Stomach (tissue), 19 donors: ENCODE measurements around the gene RAB1B. TPM values are rescaled to one million over a fixed set of nuclear protein-coding genes. Genes with fewer than 3 reads are reported as not detected.
A peak's percentile ranks its signal among the peaks of the same experiment; 100 is the strongest.

Experiments
- DNase-seq, 2 donors: peaks; one replicate each; pipeline versions ENCODE4 v3.0.0 to v3.0.0-alpha.2; 2013 to 2019
- H3K27ac ChIP-seq, 5 donors: fragments of 200-600 bp in 4 of 5; sonication (generic) in 4 of 5; one replicate each; pipeline ENCODE4 v1.5.1; 2013 to 2019; ENCODE audit warnings: mild to moderate bottlenecking in 1 of 5, moderate library complexity in 1 of 5
- H3K27me3 ChIP-seq, 3 donors: fragments of 200-600 bp; sonication (generic); one replicate each; pipeline ENCODE4 v1.5.1; 2017 to 2019; ENCODE audit warnings: mixed run types in 1 of 3
- H3K36me3 ChIP-seq, 4 donors: fragments of 200-600 bp; sonication (generic); 1 replicate in 3 of 4; 2 replicates in 1 of 4; pipeline ENCODE4 v1.5.1; 2016 to 2019
- H3K4me1 ChIP-seq, 4 donors: fragments of 200-600 bp; sonication (generic); one replicate each; pipeline ENCODE4 v1.5.1; 2016 to 2019
- H3K4me3 ChIP-seq, 4 donors: fragments of 200-600 bp; sonication (generic) in 3 of 4; one replicate each; pipeline ENCODE4 v1.5.1; 2016 to 2019; ENCODE audit warnings: mild to moderate bottlenecking in 1 of 4
- H3K9me3 ChIP-seq, 4 donors: fragments of 200-600 bp; sonication (generic); one replicate each; pipeline ENCODE4 v1.5.1; 2016 to 2019
- CTCF ChIP-seq, 7 experiments: fragments of 450-650 bp in 4 of 7; fragments of 200-600 bp in 3 of 7; sonication (generic) in 3 of 7; IDR thresholded peaks; one replicate each; pipeline ENCODE4 v1.5.1; 2016 to 2019; ENCODE audit warnings: antibody characterized with exemption in 7 of 7, control low read depth in 2 of 7, mild to moderate bottlenecking in 1 of 7
- EP300 ChIP-seq: sonication (generic); formaldehyde crosslinking; IDR thresholded peaks from one replicate; pipeline ENCODE4 v1.6.1; 2017; ENCODE audit warnings: antibody characterized with exemption
- POLR2A ChIP-seq, 4 donors: fragments of 450-650 bp; IDR thresholded peaks; one replicate each; pipeline ENCODE4 v1.6.1; 2016; ENCODE audit warnings: antibody characterized with exemption in 4 of 4, control low read depth in 2 of 4, mild to moderate bottlenecking in 1 of 4, moderate library complexity in 1 of 4
- POLR2AphosphoS5 ChIP-seq, 3 donors: sonication (generic); formaldehyde crosslinking; IDR thresholded peaks; one replicate each; pipeline ENCODE4 v1.6.1; 2016; ENCODE audit warnings: antibody characterized with exemption in 3 of 3
- whole genome bisulfite sequencing, 5 donors: extraction: QIAGEN DNeasy Blood & Tissue Kit in 3 of 5; methylation state at CpG; one replicate each; pipeline versions ENCODE4 v1.1.5 to v1.1.7; 2013 to 2018; 5-methylcytosine and 5-hydroxymethylcytosine counted together
- intact Hi-C: fragments of 100-400 bp; cut with DNase I; formaldehyde crosslinking; loops from one replicate; pipeline ENCODE4 v1.15.1; 2023; ENCODE audit warnings: low total_unique reads
- long read RNA-seq, 10 donors: transcript quantifications; one replicate each; lab custom pipeline, GENCODE V29; 2026
- polyA plus RNA-seq, 3 donors: library from polyadenylated mRNA; stranded (reverse); fragments of 200-250 nt; gene quantifications; one replicate each; pipeline ENCODE4 v1.2.3, GENCODE V29; 2013
- total RNA-seq, 5 donors: library from RNA; depleted of rRNA; stranded (reverse); fragments of >200 nt; gene quantifications; one replicate each; pipeline versions ENCODE4 v1.1.0 to v1.2.3, GENCODE V29; 2014 to 2016
- donor health status: healthy with polysubstance abuse.
- donor health status: Bipolar disorder and iron deficiency.
- donor health status: healthy.

RAB1B gene
- total RNA-seq (10 to 100 TPM; 19.3 to 93.6 (median 36.7) TPM), polyA plus RNA-seq (100 to 1,000 TPM in 2 of 3 donors, 10 to 100 TPM in 1; 98.0 to 170 (median 168) TPM)
- long read RNA-seq, donor 1, transcript RAB1B-201 (6 exons, 2,007 nt), result major isoform, 34 of 34 reads
- long read RNA-seq, donor 1, partial matches to known transcripts, result 0 of 34 reads
- long read RNA-seq, donor 1, other reads (novel, unspliced or antisense), result 0 of 34 reads
- long read RNA-seq, donor 2, transcript RAB1B-201 (6 exons, 2,007 nt), result major isoform, 42 of 42 reads
- long read RNA-seq, donor 2, partial matches to known transcripts, result 0 of 42 reads
- long read RNA-seq, donor 2, other reads (novel, unspliced or antisense), result 0 of 42 reads
- long read RNA-seq, donor 3, transcript RAB1B-201 (6 exons, 2,007 nt), result major isoform, 16 of 45 reads
- long read RNA-seq, donor 3, partial matches to known transcripts, result 29 of 45 reads
- long read RNA-seq, donor 3, other reads (novel, unspliced or antisense), result 0 of 45 reads
- long read RNA-seq, donor 4, transcript RAB1B-201 (6 exons, 2,007 nt), result major isoform, 5 of 5 reads
- long read RNA-seq, donor 4, partial matches to known transcripts, result 0 of 5 reads
- long read RNA-seq, donor 4, other reads (novel, unspliced or antisense), result 0 of 5 reads
- long read RNA-seq, donor 5, transcript RAB1B-201 (6 exons, 2,007 nt), result major isoform, 28 of 52 reads
- long read RNA-seq, donor 5, partial matches to known transcripts, result 24 of 52 reads
- long read RNA-seq, donor 5, other reads (novel, unspliced or antisense), result 0 of 52 reads
- long read RNA-seq, donor 6, transcript RAB1B-201 (6 exons, 2,007 nt), result major isoform, 116 of 128 reads
- long read RNA-seq, donor 6, partial matches to known transcripts, result 12 of 128 reads
- long read RNA-seq, donor 6, other reads (novel, unspliced or antisense), result 0 of 128 reads
- long read RNA-seq, donor 7, transcript RAB1B-201 (6 exons, 2,007 nt), result major isoform, 53 of 80 reads
- long read RNA-seq, donor 7, partial matches to known transcripts, result 27 of 80 reads
- long read RNA-seq, donor 7, other reads (novel, unspliced or antisense), result 0 of 80 reads
- long read RNA-seq, donor 8, transcript RAB1B-201 (6 exons, 2,007 nt), result major isoform, 25 of 38 reads
- long read RNA-seq, donor 8, partial matches to known transcripts, result 13 of 38 reads
- long read RNA-seq, donor 8, other reads (novel, unspliced or antisense), result 0 of 38 reads
- long read RNA-seq, donor 9, transcript RAB1B-201 (6 exons, 2,007 nt), result major isoform, 25 of 44 reads
- long read RNA-seq, donor 9, partial matches to known transcripts, result 19 of 44 reads
- long read RNA-seq, donor 9, other reads (novel, unspliced or antisense), result 0 of 44 reads
- long read RNA-seq, donor 10, transcript RAB1B-201 (6 exons, 2,007 nt), result major isoform, 10 of 10 reads
- long read RNA-seq, donor 10, partial matches to known transcripts, result 0 of 10 reads
- long read RNA-seq, donor 10, other reads (novel, unspliced or antisense), result 0 of 10 reads

DNA sequence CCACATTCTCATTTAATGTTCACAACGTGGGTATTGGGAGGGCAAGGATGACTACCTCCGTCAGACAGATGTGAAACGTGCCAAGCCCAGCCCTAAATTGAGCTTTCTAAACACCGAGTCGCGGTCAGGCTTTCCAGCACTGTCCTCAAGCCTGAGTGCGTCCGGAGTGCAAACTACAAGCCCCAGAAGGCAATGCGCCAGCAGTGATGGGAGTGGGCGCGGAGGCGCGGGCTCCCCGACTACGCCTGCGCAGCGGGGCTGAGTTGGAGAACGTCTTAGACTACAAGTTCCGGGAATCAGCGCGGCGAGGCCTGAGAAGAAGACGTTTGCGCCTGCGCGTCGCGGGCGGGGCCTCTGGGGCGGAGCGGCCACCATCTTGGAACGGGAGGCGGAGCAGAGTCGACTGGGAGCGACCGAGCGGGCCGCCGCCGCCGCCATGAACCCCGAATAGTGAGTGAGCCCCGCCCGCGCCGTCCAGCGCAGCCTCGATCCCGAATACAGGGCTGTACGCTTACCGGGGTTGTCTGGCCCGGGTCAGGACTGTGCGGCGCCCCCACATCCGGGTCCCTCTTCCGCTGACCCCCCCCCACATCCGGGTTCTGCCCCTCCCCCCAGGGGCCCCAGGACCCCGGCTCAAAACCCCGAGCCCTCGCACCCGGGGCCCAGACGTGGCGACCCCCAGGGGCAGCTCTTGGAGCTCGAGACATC lies at the start of gene RAB1B:
TSS of gene RAB1B (plus strand) at position 396 of the 708 bp plus-strand sequence. CDS start at position 437, 41 bp downstream.
- Histone ChIP-seq H3K4me1 (peaks cover 16 to 54% (median 45%) of the 10 kb centered on the region in 4 donors), H3K9me3 (no peaks in the 10 kb centered on the region), H3K36me3 (peaks cover 24 to 58% (median 54%) of the 10 kb centered on the region in 4 donors), H3K4me3 (peak within 1 kb of the TSS; percentile 72 to 81 (median 78)), H3K27me3 (no peaks in the 10 kb centered on the region), H3K27ac (peak within 1 kb of the TSS; percentile 96 to 98 (median 98))
- peak; percentile 100 for DNase-seq
- TF ChIP-seq POLR2A (IDR thresholded peaks at IDR 0.05), result no peak
- TF ChIP-seq POLR2AphosphoS5 (IDR thresholded peaks at IDR 0.05), result peak; percentile 86 to 95 (median 87)
- intact Hi-C loops, result no loop called here
- 0 to 1% (median 0%) methylated on average over 16 to 64 of the region's 64 CpGs for WGBS, 5 donors

GRCh38 chr11:66218846-66219620 lies 49.4 kb upstream of the RAB1B start:
- WGBS, 5 donors, result 84 to 95% (median 95%) methylated on average over 14 to 18 of the region's 18 CpGs

GRCh38 chr11:66219846-66220565 lies 48.4 kb upstream of the RAB1B start:
- no peak overlapping the region for H3K27ac ChIP-seq
- no peaks in the 10 kb centered on the region for H3K9me3 ChIP-seq
- TF ChIP-seq EP300 (no peak), POLR2AphosphoS5 (IDR thresholded peaks at IDR 0.05) (no peak), CTCF (IDR thresholded peaks at IDR 0.05) (no peak), POLR2A (IDR thresholded peaks at IDR 0.05) (no peak)
- WGBS, 5 donors, result 89 to 96% (median 94%) methylated on average over 18 to 19 of the region's 19 CpGs
- no peak overlapping the region for H3K4me3 ChIP-seq
- peaks cover 0 to 11% (median 9%) of the 10 kb centered on the region in 4 donors for H3K4me1 ChIP-seq
- DNase-seq, result no peak
- H3K36me3 ChIP-seq, result peaks cover 25 to 82% (median 82%) of the 10 kb centered on the region in 4 donors
- intact Hi-C loops, result loop anchor here (5.0 kb wide), 1 partner anchor 42 kb away; no protein-coding TSS in a partner anchor
- H3K27me3 ChIP-seq, result no peaks in the 10 kb centered on the region

More at GRCh38 chr11:66218846-66219620, 49.4 kb upstream of the RAB1B start:
- Histone ChIP-seq H3K27ac (no peak overlapping the region), H3K27me3 (no peaks in the 10 kb centered on the region), H3K36me3 (peaks cover 15 to 82% (median 79%) of the 10 kb centered on the region in 4 donors), H3K4me3 (no peak overlapping the region), H3K9me3 (no peaks in the 10 kb centered on the region), H3K4me1 (peaks cover 0 to 11% (median 9%) of the 10 kb centered on the region in 4 donors)
- intact Hi-C loops, result no loop called here
- no peak for TF ChIP-seq EP300
- no peak for TF ChIP-seq POLR2AphosphoS5 (IDR thresholded peaks at IDR 0.05)
- no peak for TF ChIP-seq POLR2A (IDR thresholded peaks at IDR 0.05)
- no peak for TF ChIP-seq CTCF (IDR thresholded peaks at IDR 0.05)
- no peak for DNase-seq
